ENCODE measurements around the gene ADARB2. TPM values are rescaled to one million over a fixed set of nuclear protein-coding genes. Genes with fewer than 3 reads are reported as not detected.

ADARB2 gene
- total RNA-seq, 4 donors from 2014 or later, result 0.80 to 4.9 (median 2.3) TPM

- no peak for TF ChIP-seq EP300 (IDR thresholded peaks at IDR 0.05; ENCODE audit: low read depth)
- no peak for TF ChIP-seq POLR2AphosphoS5 (IDR thresholded peaks at IDR 0.05)
- TF ChIP-seq, protein P1, sequence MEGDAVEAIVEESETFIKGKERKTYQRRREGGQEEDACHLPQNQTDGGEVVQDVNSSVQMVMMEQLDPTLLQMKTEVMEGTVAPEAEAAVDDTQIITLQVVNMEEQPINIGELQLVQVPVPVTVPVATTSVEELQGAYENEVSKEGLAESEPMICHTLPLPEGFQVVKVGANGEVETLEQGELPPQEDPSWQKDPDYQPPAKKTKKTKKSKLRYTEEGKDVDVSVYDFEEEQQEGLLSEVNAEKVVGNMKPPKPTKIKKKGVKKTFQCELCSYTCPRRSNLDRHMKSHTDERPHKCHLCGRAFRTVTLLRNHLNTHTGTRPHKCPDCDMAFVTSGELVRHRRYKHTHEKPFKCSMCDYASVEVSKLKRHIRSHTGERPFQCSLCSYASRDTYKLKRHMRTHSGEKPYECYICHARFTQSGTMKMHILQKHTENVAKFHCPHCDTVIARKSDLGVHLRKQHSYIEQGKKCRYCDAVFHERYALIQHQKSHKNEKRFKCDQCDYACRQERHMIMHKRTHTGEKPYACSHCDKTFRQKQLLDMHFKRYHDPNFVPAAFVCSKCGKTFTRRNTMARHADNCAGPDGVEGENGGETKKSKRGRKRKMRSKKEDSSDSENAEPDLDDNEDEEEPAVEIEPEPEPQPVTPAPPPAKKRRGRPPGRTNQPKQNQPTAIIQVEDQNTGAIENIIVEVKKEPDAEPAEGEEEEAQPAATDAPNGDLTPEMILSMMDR (IDR thresholded peaks at IDR 0.05), result no peak
- H3K4me3 ChIP-seq, result no peak overlapping the region
- no peaks in the 10 kb centered on the region for H3K4me1 ChIP-seq
- in situ Hi-C loops (cut with MboI; ENCODE audit: low pct_ligation_motif_present in 1 of 4, low pct_unique_long_range_greater_than_20kb in 1 of 4, low sequenced_read_pairs in 3 of 4) (no loop called here), intact Hi-C loops (cut with DNase I; ENCODE audit: low total_unique reads) (no loop called here)
- H3K27me3 ChIP-seq, result no peaks in the 10 kb centered on the region
- no peak overlapping the region for H3K27ac ChIP-seq
- 52 to 68% methylated on average over 9 to 18 of the region's 18 CpGs for WGBS, 2 donors (ENCODE audit: low coverage in 1 of 2)
- DNase-seq, result no peak
- H3K9me3 ChIP-seq, result no peaks in the 10 kb centered on the region
- no peaks in the 10 kb centered on the region for H3K36me3 ChIP-seq
Observed at GRCh38 chr10:1629326-1630198, 107.8 kb downstream of the ADARB2 start.

DNA sequence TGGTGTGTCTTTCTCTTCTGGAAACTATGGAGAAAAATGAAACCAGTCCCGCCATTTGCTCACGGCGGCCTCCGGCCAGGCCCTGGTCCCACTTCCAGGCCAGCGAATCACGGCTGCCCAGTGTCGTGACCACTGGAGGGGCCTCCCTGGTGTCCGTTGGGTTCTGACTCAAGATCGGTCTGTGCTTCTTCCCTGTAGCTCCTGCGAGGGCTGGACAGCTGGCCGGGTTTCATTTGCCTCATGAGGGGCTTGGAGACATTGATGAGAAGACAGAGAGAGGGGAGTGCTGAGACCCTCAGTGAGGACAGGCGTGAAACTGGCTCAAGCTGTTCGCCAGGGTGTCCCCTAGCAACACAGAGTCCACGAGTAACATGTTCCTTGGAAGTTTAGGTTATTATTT is 108.6 kb downstream of the ADARB2 start:
- H3K4me3 ChIP-seq, result no peak overlapping the region
- H3K9me3 ChIP-seq, result no peaks in the 10 kb centered on the region
- no peak for DNase-seq

DNA sequence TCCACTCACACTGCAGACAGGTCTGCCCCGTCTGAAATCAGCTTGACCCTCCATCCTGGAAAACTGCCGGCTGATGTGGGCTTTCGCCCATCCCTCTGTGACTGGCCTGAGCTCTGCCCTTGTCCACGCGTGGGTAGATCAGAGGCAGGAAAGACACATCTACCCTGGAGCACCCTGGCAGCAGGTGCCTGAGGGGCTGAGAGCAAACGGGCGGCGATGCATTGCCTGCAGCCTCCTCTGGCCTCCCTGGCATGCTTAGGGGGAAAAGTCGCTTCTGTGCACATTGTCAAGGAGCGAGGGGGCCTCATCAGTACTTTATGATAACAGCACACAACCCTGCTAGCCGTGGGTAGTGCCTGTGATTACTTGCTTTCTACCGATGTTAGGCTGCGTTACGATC is 109.4 kb downstream of the ADARB2 start:
- Histone ChIP-seq H3K4me1 (no peaks in the 10 kb centered on the region), H3K27ac (no peak overlapping the region), H3K9me3 (no peaks in the 10 kb centered on the region), H3K27me3 (no peaks in the 10 kb centered on the region), H3K36me3 (no peaks in the 10 kb centered on the region), H3K4me3 (no peak overlapping the region)
- TF ChIP-seq, protein P1 (IDR thresholded peaks at IDR 0.05), result no peak
- TF ChIP-seq POLR2A (IDR thresholded peaks at IDR 0.05) (no peak), POLR2AphosphoS5 (IDR thresholded peaks at IDR 0.05) (no peak), EP300 (IDR thresholded peaks at IDR 0.05; ENCODE audit: low read depth) (no peak)
- intact Hi-C loops (cut with DNase I; ENCODE audit: low total_unique reads), result no loop called here
- 80 to 87% methylated on average over 5 to 14 of the region's 14 CpGs for WGBS, 2 donors (ENCODE audit: low coverage in 1 of 2)
- no peak for DNase-seq
- in situ Hi-C loops (cut with MboI; ENCODE audit: low pct_ligation_motif_present in 1 of 4, low pct_unique_long_range_greater_than_20kb in 1 of 4, low sequenced_read_pairs in 3 of 4), result no loop called here

More for the DNA sequence above, 108.6 kb downstream of the ADARB2 start:
- H3K27ac ChIP-seq, result no peak overlapping the region
- 80 to 87% methylated on average over 2 to 14 of the region's 14 CpGs for WGBS, 2 donors (ENCODE audit: low coverage in 1 of 2)
- no peaks in the 10 kb centered on the region for H3K4me1 ChIP-seq
- no peaks in the 10 kb centered on the region for H3K36me3 ChIP-seq
- no peak for TF ChIP-seq POLR2AphosphoS5 (IDR thresholded peaks at IDR 0.05)
- TF ChIP-seq POLR2A (IDR thresholded peaks at IDR 0.05), result no peak
- TF ChIP-seq, protein P1 (IDR thresholded peaks at IDR 0.05), result no peak
- TF ChIP-seq EP300 (IDR thresholded peaks at IDR 0.05; ENCODE audit: low read depth), result no peak
- in situ Hi-C loops (cut with MboI; ENCODE audit: low pct_ligation_motif_present in 1 of 4, low pct_unique_long_range_greater_than_20kb in 1 of 4, low sequenced_read_pairs in 3 of 4), result no loop called here
- intact Hi-C loops (cut with DNase I; ENCODE audit: low total_unique reads), result no loop called here
- H3K27me3 ChIP-seq, result no peaks in the 10 kb centered on the region

GRCh38 chr10:1626835-1627234 is 110.5 kb downstream of the ADARB2 start:
- Histone ChIP-seq H3K4me3 (no peak overlapping the region), H3K27me3 (no peaks in the 10 kb centered on the region), H3K9me3 (no peaks in the 10 kb centered on the region), H3K36me3 (no peaks in the 10 kb centered on the region), H3K4me1 (no peaks in the 10 kb centered on the region), H3K27ac (no peak overlapping the region)
- TF ChIP-seq EP300 (IDR thresholded peaks at IDR 0.05; ENCODE audit: low read depth) (no peak), POLR2A (IDR thresholded peaks at IDR 0.05) (no peak), POLR2AphosphoS5 (IDR thresholded peaks at IDR 0.05) (no peak)
- TF ChIP-seq, protein P1 (IDR thresholded peaks at IDR 0.05), result no peak
- WGBS, 2 donors (ENCODE audit: low coverage in 1 of 2), result 86 to 95% methylated on average over 4 to 16 of the region's 16 CpGs
- DNase-seq, result no peak
- in situ Hi-C loops (cut with MboI; ENCODE audit: low pct_ligation_motif_present in 1 of 4, low pct_unique_long_range_greater_than_20kb in 1 of 4, low sequenced_read_pairs in 3 of 4) (no loop called here), intact Hi-C loops (cut with DNase I; ENCODE audit: low total_unique reads) (no loop called here)
